ENCODE results near the gene DSTN.

The DSTN gene

DNA sequence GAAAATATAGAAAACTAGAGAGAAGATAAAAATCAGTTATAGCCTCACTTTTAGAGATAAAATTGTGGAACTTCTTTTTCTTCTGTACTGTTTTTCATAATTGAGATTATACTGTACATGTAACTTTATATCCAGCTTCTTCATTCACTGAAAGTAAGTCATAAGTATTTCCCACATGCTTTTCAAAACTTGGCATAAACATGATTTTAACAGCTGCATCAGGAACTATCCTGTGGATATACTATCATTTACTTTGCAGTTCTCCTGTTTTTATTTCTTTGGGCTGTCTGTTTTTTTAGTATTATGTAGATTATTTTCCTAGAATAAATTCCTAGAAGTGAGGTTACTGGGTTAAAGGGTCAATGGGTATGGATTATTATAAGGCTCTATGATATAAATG lies 14.8 kb downstream of the DSTN start:
- DNase-seq, result no peak

DNA sequence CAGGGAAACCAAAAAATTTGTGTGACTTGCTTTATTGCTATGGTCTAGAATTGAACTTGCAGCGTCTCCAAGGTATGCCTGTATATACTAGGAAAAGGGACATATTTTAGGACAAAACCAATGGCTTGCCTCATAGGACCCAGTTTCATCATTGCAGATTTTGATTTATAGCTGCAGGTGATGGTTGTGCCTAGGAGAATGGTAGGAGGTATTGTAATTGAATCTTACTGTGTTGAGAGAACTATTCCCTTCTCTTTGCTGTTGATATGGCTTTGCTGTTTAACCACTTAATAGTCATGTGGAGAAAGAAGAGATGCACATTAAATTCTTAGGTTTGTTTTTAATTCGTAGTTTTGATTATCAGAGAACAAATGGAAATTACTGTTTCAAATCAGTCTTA lies 16.4 kb downstream of the DSTN start:
- no peak for DNase-seq

DNA sequence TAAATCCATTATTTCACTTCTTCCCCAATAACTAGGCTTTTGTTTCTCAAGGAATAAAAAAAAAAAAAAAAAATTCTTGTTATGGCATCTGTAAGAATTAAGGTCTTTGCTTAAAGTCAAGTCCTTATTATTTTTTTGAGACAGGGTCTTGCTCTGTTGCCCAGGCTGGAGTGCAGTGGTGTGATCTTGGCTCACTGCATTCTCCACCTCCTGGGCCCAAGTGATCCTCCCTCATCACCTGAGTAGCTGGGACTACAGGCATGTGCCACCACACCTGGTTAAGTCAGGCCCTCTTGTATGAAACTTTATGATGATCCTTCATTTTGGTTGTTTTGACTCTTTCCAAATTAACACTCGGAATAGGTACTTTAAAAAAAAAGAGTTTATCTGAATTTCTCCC lies 17.3 kb downstream of the DSTN start:
- no peak for DNase-seq

DNA sequence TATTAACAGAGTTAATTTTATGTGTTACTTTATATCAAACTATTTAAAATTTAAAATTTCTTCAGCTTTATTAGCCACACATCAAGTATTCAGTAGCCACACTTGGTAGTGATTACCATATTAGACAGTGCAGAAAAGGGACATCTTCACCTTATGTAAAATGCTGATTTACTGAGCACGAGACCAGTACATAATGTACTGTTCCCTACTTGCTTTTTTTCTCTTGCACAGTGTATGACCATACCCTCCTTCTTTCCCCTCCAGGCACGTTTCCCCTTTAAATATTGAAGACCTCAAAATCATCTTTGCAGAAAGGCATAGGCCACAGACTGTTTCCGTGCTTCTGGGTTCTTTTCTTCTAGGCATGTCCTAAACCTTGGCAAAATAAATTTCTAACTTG lies 17.9 kb downstream of the DSTN start:
- no peak for DNase-seq

DNA sequence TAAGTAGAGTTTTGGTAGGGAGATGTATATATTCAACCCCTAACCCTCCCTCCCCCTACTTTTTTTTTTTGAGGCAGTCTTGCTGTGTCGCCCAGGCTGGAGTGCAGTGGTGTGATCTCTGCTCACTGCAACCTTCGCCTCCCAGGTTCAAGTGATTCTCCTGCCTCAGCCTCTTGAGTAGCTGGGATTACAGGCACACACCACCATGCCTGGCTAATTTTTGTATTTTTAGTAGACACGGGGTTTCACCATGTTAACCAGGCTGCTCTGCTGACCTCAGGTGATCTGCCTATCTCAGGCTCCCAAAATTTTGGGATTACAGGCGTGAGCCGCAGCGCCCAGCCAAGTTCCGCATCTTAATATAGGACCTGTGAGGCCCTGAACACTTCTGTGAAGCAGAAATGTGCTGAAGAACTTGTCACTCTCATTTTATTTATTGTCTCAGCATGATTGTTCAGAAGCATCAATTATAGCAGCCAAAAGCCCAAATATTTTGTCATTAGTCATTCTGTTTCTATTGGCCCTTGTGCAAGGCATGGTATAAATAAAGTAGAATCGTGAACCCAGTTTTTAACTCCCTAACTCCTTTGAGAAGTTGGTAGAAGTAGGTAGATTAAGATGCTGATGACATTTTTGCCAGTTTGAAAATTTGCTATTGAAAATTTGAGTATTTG lies 19.4 kb downstream of the DSTN start:
- DNase-seq, result no peak

DNA sequence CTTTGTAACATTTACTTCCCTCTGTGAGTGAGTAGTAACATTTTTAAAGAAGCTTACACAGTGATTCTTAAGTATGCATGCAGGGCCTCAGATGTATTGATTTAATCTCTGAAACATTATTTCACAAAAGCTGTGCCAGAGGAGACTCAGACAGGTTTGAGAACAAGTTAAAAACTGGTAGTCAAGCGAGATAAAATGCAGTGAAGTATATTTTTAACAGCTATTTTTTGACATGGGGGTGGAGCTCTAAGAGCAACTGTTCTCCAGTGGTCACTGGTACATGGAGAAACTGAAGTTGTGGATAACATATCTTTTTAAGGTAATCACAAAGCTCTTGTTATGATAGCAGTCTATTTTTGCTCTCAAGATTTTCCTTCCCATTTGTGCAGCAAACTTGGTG lies 20.4 kb downstream of the DSTN start:
- DNase-seq, result no peak

DNA sequence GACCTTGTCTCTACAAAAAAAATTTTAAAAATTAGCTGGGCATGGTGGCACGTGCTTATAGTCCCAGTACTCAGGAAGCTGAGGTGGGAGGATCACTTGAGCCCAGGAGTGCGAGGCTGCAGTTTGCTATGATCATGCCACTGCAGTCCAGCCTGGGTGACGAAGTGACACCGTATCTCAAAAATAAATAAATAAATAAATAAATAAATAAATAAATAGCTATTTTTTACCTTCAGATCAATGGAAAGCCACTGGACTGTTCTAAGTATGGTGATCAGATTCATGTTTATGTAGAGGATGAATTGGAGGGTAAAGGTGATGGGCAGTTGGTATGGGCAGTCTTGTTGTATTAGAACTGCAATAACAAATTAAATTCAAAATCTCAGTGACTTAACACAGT lies 24.0 kb downstream of the DSTN start:
- DNase-seq, result no peak

DNA sequence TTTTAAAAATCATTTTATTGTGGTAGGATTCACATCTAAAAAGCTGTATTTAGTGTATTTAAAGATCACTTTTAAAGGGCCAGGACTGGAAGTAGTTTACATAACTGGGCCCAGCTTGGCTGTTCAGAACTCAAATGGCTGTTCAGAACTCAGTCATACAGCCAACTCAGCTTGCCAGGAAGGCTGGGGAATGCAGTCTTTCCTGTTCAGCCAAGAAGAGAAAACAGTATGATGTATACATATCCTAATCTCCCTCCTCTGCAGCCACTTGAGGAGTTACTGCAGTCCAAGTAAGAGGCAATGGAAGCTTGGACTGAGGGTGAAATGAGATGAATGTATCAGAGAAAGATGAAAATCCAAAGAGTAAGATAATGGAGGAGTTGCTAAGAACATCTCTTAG lies 24.6 kb downstream of the DSTN start:
- DNase-seq, result no peak

DNA sequence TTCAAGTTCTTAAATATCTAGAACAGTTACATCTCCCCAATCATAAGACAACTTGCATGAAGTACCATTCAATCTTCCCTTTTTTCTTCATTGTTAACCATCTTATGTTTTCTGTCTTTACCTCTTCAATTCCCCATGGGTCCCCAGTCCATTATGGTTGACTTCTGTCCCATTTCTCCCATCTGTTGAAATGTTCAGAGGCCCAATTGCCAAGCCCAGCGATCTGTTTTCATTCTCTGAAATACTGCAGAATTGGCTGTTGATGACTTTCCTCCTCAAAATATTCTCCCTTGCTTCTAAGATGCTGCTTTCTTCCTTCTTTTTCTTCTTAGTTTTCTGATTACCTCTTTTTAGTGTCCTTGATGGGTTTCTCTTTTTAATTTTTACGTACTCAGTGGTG lies 26.0 kb downstream of the DSTN start:
- no peak for DNase-seq

DNA sequence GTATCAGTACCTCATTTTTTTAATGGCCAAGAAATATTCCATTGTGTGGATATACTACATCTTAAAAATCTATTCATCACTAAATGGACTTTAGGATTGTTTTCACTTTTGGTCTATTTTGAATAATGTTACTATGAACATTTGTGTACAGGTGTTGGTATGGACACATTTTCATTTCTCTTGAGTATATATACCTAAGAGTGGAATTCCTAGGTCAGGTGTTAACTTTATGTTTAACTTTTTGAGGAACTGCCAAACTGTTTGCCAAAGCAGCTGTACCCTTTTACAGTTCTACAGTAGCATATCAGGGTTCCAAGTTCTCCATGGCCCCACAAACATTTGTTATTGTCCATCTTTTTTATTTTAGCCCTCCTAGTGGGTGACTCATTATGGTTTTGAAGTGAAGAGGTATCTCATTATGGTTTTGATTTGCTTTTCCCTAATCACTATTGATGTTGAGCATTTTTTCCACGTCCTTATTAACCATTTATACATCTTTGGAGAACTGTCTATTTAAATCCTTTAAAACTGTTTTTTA lies 28.2 kb downstream of the DSTN start:
- no peak for DNase-seq

DNA sequence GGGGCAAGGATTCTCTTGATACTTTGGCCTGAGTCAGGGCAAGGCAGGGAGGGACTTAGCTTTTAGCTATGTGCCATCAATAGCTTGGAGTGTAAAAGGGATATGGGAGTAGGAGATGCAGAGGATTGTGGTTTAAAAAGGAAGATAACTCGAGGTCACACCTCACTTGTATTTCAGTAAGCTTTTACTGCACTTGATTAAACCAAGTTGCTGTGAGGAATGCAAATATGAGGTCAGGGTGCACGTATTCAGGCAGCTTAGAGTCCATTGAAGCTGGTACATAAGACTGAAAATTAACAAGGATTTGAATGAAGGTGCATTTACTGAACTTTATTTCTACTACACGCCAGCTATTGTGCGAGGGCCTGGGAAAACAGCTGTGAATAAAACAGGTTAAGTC lies 32.1 kb downstream of the DSTN start:
- DNase-seq, result no peak

DNA sequence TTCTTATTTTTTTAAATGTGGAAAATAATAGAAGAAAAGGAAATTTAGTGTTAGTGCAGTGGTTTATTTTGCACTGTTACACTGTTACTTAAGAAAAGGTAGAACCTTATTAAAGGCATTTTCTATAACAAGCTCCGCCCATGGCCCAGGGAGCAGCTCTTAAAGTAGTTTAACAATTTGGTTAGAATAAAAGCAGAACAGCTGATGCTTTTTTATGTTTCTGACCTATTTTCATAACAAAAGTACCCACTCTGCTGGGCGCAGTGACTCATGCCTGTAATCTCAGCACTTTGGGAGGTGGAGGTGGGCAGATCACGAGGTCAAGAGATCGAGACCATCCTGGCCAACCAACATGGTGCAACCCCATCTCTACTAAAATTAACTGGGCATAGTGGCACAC lies 32.6 kb downstream of the DSTN start:
- DNase-seq, result no peak

DNA sequence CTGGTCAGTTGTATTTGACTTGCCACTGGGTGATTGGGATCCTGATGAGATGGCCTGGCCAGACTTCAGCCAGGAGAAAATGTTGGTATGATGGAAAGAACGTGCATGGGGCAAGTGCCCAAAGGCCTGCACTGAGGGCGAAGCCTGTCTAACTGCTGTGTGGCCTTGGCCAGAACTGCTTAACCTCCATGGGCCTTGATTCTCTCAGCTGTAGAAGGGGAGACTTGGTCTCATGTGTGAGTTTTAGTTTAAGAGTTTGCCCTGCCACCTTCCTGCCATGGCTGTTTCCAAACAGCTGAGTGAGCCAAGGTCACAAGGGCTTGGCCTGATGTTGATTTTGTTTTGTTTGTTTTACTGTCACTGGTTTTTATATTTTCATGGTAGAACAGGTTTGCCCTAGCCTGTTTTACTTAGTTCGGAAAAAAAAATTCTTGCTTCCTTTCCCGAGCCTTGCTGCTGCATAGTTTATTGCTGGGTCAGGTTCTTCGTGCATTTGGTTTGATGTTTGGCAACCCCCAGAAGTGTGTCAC lies 35.3 kb downstream of the DSTN start:
- no peak for DNase-seq

DNA sequence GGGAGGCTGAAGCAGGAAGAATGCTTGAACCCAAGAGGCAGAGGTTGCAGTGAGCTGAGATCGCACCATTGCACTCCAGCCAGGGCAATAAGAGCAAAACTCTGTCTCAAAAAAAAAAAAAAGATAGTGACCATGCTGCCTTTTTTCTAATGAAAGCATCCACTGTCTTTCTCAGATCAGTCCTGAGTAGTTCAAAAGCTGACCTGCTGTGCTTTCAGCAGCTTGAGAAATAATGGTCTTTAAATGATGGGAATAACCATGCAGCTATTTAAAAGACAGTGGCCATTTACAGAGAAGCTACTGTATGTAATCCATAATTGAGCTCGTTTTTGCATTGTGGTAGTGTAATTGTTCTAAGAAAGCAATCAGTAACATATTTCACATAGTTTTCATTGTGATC lies 36.1 kb downstream of the DSTN start:
- DNase-seq, result no peak

DNA sequence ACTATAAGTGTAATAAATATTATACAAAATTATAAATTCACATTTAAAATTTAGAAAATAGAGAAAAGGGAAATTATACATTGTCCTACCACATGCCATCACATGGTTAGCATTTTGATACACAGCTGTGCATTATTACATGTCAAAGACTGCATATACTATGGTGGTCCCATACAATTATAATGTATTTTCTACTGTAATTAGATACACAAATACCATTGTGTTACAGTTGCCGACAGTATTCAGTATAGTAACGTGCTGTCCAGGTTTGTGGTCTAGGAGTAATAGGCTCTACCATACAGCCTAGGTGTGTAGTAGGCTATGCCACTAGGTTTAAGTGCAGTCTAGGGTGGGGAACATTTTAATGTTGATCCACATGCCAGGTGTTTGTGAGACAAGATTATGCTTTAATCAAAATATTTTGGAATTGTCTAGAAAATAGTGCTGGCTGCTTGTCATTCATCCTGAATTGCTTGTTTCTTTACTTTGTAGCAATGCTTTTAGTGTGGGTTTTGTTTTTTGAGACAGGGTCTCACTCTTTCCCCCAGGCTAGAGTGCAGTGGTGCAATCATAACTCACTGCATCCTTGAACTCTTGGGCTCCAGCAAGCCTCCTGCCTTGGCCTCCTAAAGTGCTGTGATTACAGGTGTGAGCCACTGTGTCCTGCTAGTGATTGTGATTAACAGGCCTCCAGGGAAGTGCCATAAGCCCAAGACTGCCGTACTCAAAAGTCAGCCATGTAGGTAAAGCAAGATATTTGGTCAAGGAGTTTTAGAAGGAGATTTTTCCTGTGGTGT lies 39.0 kb downstream of the DSTN start:
- DNase-seq, result no peak

DNA sequence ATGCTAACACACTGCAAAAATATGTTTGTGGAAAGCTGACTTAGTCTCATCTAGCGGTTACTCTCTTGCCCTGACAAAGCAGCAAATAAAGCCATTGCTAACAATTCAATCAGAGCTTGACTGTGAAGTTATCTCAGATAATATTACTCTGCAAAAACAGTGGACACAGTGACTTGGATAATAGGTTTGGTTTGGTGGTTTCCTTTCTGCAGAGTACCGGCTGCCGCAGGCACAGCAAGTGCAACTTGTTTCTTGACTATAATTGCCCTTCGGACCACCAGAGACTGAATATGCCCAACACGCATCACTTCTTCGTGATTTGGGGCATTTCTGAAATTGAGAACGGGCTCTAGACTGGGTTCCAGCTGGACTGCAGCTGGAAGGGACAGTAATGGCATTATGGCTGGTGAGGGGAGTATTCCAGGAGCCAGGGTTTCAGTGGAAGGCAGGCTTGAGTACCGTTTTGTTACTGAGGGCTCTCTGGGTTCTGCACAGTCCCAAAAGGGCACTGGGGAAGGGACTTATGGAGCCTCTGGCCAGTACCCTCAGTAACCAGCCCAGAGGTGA lies 40.0 kb downstream of the DSTN start:
- DNase-seq, result no peak

DNA sequence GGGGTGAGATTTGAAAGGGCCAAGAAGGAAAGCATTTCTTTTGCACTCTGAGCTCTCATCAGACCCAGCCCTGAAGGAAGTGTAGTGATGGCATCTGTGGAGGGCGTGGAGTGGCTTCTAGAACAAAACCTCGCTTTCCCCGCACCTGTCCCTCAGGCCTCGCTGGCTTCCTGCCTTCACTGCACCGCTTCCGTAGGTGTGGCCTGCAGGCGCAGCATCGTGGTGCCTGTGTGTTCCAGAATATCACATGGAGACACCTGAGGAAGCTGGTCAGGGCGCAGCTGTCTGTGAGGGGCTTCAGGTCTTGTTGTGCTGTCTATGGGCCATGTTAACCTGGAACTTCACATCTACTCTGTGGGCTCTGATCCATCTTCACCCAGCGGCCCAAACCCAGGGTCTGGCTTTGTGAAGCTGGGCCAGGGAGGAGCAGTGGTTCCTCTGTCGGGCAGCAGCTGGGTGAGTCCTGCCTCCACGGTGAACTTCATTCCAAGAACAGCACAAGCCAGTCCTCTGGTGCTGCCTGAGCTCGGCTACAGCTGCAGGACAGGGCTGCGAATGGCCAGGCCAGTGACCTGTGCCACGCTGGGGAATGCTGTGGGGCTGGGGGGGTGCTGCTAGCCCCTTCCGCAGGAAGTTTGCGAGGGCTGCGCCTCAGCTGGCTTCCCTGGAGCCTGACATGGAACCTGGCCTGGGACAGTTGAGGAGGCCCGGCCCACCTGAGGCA lies 40.9 kb downstream of the DSTN start:
- DNase-seq, result peak; percentile 46

DNA sequence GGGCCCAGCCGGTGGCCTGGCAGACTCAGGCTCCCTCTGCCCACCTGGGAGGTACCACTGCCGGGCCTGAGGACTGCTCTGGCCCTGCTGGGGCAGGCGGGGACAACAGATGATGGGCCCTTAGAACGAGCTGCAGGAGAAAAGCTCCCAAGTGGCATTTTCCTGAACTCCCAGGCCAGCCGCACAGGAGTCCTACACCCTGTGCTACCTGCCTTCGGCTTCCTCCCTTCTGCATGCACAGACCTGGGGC lies 41.3 kb downstream of the DSTN start:
- DNase-seq, result no peak

DNA sequence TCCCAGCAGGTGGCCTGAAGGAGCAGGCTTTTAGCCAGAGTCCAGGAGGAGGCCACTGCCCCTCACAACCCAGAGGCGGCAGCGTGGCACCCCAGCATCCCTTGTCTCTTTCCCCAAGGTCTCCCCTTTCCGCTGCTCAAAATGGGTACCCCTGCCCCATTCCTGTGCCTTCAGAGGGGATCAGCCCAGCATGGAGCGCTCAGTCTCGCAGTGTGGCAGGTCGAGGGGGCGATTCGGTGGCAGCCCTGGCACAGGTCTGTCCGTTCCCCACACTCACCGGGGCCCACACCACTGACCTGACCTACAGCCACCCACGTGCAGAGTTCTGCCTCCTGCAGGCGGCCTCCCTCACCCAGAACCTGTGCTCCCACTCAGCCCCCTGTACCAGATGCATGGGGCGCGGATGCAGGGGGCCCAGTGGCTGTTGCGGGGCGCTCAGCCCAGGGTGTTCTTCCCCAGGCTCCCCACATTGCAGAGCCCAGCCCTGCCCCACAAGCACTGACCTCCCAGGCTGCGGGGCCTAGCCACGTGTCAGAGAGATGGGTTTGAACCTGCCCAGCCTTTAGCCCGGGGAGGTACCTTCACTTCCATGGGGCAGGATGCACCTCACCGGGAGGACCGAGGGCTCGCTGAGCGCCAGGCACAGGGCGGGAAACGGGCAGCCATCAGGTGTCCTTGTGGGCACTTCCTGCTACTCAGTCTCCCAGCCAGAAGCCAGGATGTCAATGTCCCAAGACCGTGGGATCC lies 41.8 kb downstream of the DSTN start:
- no peak for DNase-seq

DNA sequence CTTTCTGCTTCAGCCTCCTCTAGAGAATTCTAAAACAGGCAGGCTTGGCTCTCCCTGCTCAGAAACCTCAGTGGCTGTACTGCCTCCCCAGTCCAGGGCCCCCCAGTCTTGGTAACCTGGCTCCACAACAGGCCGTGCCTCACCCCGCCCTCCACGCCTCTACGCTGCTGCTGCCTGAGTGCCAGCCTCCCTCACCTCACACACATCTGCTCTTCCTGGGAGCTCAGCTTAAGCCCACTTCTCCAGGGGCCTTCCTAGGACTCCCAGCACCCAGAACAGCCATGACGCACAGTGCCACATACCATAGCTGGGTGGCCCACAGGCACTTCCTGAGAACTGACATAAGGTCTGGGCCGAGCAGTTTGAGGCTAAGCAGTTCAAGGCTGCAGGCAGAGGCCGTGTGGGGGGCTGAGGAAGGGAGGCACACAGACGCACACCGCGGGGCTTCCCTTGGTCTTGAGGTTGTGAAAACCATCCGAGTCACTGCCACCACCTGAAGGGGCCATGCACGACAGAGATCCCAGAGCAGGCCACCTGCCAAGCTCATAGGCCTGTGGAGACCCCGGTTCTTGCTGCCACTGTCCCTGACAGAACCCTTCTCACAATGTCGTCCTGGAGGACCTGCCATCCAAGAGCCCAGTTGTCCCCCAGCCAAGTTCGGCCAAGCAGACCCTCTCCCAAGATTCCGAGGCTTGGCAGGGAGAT lies 42.6 kb downstream of the DSTN start:
- no peak for DNase-seq

DNA sequence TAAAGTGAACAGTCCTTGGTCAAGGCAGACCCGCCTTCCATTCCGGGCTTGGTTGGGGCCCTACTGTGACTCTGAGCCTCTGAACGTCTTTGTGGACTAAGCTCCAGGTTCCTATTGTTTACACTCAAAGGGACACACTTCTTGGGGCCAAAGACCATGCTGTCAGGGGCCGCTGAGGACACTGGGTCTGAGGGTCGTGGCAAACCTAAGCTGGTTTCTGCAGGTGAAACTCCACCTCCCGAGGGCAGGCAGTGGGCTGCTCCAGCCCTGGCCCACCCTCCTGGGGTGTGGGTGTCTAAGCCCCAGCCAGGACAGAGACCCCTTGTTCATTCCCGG lies 43.1 kb downstream of the DSTN start:
- DNase-seq, result no peak

Measured in stimulated activated CD4-positive, alpha-beta T cell treated with anti-CD3 and anti-CD28 coated beads, Interleukin-1b, Interleukin-23, amount 100 ng/mL, for 48 hours (primary cell).